ENCODE measurements around the gene MAP6.
A peak's percentile ranks its signal among the peaks of the same experiment; 100 is the strongest.

MAP6 gene

GRCh38 chr11:75582506-75582894 lies 86.3 kb downstream of the MAP6 start:
- H3K4me3 ChIP-seq (ENCODE audit: control insufficient read depth in 1 of 7, extremely low read depth in 1 of 7, insufficient read depth in 4 of 7, low read depth in 2 of 7, low read length in 6 of 7): peak overlapping the region in 5 of 7 experiments; percentile 50 to 81 (median 70)
- CTCF ChIA-PET: interaction anchor here (3.4 to 4.9 kb wide), 2 partner anchors 8 to 16 kb away, joined by 13 to 26 read pairs; no protein-coding TSS in a partner anchor

GRCh38 chr11:75579841-75580240 lies 89.0 kb downstream of the MAP6 start:
- Histone ChIP-seq H3K27me3 (replicated peaks in 2 of 5; ENCODE audit: control insufficient read depth in 4 of 5, insufficient read depth in 5 of 5, low read length in 4 of 5) (no peaks in the 10 kb centered on the region), H3K27ac (ENCODE audit: insufficient read depth in 1 of 2, low read depth in 1 of 2, low read length in 2 of 2, poor library complexity in 1 of 2, severe bottlenecking in 2 of 2) (no peak overlapping the region), H3K4me1 (ENCODE audit: control extremely low read depth in 1 of 4, control insufficient read depth in 4 of 4, insufficient read depth in 4 of 4, low read length in 3 of 4) (peaks cover 2 to 33% (median 28%) of the 10 kb centered on the region in 4 experiments), H3K9me3 (ENCODE audit: control extremely low read depth in 1 of 5, control insufficient read depth in 4 of 5, insufficient read depth in 2 of 5, low read depth in 1 of 5, low read length in 4 of 5) (no peaks in the 10 kb centered on the region), H3K36me3 (ENCODE audit: control insufficient read depth in 4 of 4, insufficient read depth in 4 of 4, low read length in 3 of 4) (no peaks in the 10 kb centered on the region), H3K4me3 (ENCODE audit: control insufficient read depth in 1 of 7, extremely low read depth in 1 of 7, insufficient read depth in 4 of 7, low read depth in 2 of 7, low read length in 6 of 7) (no peak overlapping the region)
- WGBS (ENCODE audit: insufficient coverage): 88% methylated on average over 1 of the region's 1 CpG
- no peak for DNase-seq
- CTCF ChIA-PET: no interaction called here
- POLR2A ChIA-PET: no interaction called here

More at GRCh38 chr11:75582506-75582894, 86.3 kb downstream of the MAP6 start:
- H3K27me3 ChIP-seq (replicated peaks in 2 of 5; ENCODE audit: control insufficient read depth in 4 of 5, insufficient read depth in 5 of 5, low read length in 4 of 5): no peaks in the 10 kb centered on the region
- DNase-seq: no peak
- POLR2A ChIA-PET: interaction anchor here (0.9 kb wide), 1 partner anchor 20 kb away, joined by 3 read pairs; the partner anchor contains the start of gene SERPINH1
- no peaks in the 10 kb centered on the region for H3K9me3 ChIP-seq (ENCODE audit: control extremely low read depth in 1 of 5, control insufficient read depth in 4 of 5, insufficient read depth in 2 of 5, low read depth in 1 of 5, low read length in 4 of 5)
- H3K36me3 ChIP-seq (ENCODE audit: control insufficient read depth in 4 of 4, insufficient read depth in 4 of 4, low read length in 3 of 4): no peaks in the 10 kb centered on the region
- WGBS (ENCODE audit: insufficient coverage): 7% methylated on average over 3 of the region's 4 CpGs
- H3K27ac ChIP-seq (ENCODE audit: insufficient read depth in 1 of 2, low read depth in 1 of 2, low read length in 2 of 2, poor library complexity in 1 of 2, severe bottlenecking in 2 of 2): peak overlapping the region; percentile 80 to 88
- H3K4me1 ChIP-seq (ENCODE audit: control extremely low read depth in 1 of 4, control insufficient read depth in 4 of 4, insufficient read depth in 4 of 4, low read length in 3 of 4): peaks cover 2 to 24% (median 20%) of the 10 kb centered on the region in 4 experiments

- Histone ChIP-seq H3K27ac (ENCODE audit: insufficient read depth in 1 of 2, low read depth in 1 of 2, low read length in 2 of 2, poor library complexity in 1 of 2, severe bottlenecking in 2 of 2) (no peak overlapping the region), H3K9me3 (ENCODE audit: control extremely low read depth in 1 of 5, control insufficient read depth in 4 of 5, insufficient read depth in 2 of 5, low read depth in 1 of 5, low read length in 4 of 5) (no peaks in the 10 kb centered on the region), H3K4me3 (ENCODE audit: control insufficient read depth in 1 of 7, extremely low read depth in 1 of 7, insufficient read depth in 4 of 7, low read depth in 2 of 7, low read length in 6 of 7) (no peak overlapping the region), H3K36me3 (ENCODE audit: control insufficient read depth in 4 of 4, insufficient read depth in 4 of 4, low read length in 3 of 4) (no peaks in the 10 kb centered on the region), H3K4me1 (ENCODE audit: control extremely low read depth in 1 of 4, control insufficient read depth in 4 of 4, insufficient read depth in 4 of 4, low read length in 3 of 4) (peaks cover 2 to 26% (median 24%) of the 10 kb centered on the region in 4 experiments), H3K27me3 (replicated peaks in 2 of 5; ENCODE audit: control insufficient read depth in 4 of 5, insufficient read depth in 5 of 5, low read length in 4 of 5) (no peaks in the 10 kb centered on the region)
- WGBS (ENCODE audit: insufficient coverage): no CpG with 5 or more reads among the region's 1 CpG
- ChIA-PET CTCF (interaction anchor here (1.0 to 2.9 kb wide), 4 partner anchors 10 to 133 kb away, joined by 3 to 11 read pairs (median 4); partner anchors contain the start of gene SERPINH1), POLR2A (no interaction called here)
- DNase-seq: no peak
Observed at GRCh38 chr11:75578977-75579376, 89.9 kb downstream of the MAP6 start.

- ChIA-PET CTCF (interaction anchor here (0.7 to 2.9 kb wide), 8 partner anchors 9 to 171 kb away, joined by 3 to 13 read pairs (median 4); partner anchors contain the start of gene SERPINH1), POLR2A (interaction anchor here (0.6 kb wide), 1 partner anchor 202 kb away, joined by 6 read pairs; no protein-coding TSS in a partner anchor)
- Histone ChIP-seq H3K4me3 (ENCODE audit: control insufficient read depth in 1 of 7, extremely low read depth in 1 of 7, insufficient read depth in 4 of 7, low read depth in 2 of 7, low read length in 6 of 7) (no peak overlapping the region), H3K36me3 (ENCODE audit: control insufficient read depth in 4 of 4, insufficient read depth in 4 of 4, low read length in 3 of 4) (peaks cover 0 to 12% (median 4%) of the 10 kb centered on the region in 4 experiments), H3K27ac (ENCODE audit: insufficient read depth in 1 of 2, low read depth in 1 of 2, low read length in 2 of 2, poor library complexity in 1 of 2, severe bottlenecking in 2 of 2) (no peak overlapping the region), H3K9me3 (ENCODE audit: control extremely low read depth in 1 of 5, control insufficient read depth in 4 of 5, insufficient read depth in 2 of 5, low read depth in 1 of 5, low read length in 4 of 5) (no peaks in the 10 kb centered on the region), H3K27me3 (replicated peaks in 2 of 5; ENCODE audit: control insufficient read depth in 4 of 5, insufficient read depth in 5 of 5, low read length in 4 of 5) (no peaks in the 10 kb centered on the region), H3K4me1 (ENCODE audit: control extremely low read depth in 1 of 4, control insufficient read depth in 4 of 4, insufficient read depth in 4 of 4, low read length in 3 of 4) (peaks cover 0 to 13% (median 10%) of the 10 kb centered on the region in 4 experiments)
- peak in 2 of 3 donors; percentile 24 to 40 for DNase-seq
- WGBS (ENCODE audit: insufficient coverage): 36% methylated on average over 5 of the region's 10 CpGs
Observed at GRCh38 chr11:75577207-75577606, 91.6 kb downstream of the MAP6 start.

- DNase-seq: peak; percentile 65 to 93 (median 88)
- POLR2A ChIA-PET: no interaction called here
- 8% methylated on average over 3 of the region's 8 CpGs for WGBS (ENCODE audit: insufficient coverage)
Observed at GRCh38 chr11:75576499-75576918, 92.3 kb downstream of the MAP6 start.

GRCh38 chr11:75576017-75576416 lies 92.8 kb downstream of the MAP6 start:
- Histone ChIP-seq H3K4me3 (ENCODE audit: control insufficient read depth in 1 of 7, extremely low read depth in 1 of 7, insufficient read depth in 4 of 7, low read depth in 2 of 7, low read length in 6 of 7) (no peak overlapping the region), H3K36me3 (ENCODE audit: control insufficient read depth in 4 of 4, insufficient read depth in 4 of 4, low read length in 3 of 4) (peaks cover 0 to 24% (median 13%) of the 10 kb centered on the region in 4 experiments), H3K27ac (ENCODE audit: insufficient read depth in 1 of 2, low read depth in 1 of 2, low read length in 2 of 2, poor library complexity in 1 of 2, severe bottlenecking in 2 of 2) (no peak overlapping the region), H3K4me1 (ENCODE audit: control extremely low read depth in 1 of 4, control insufficient read depth in 4 of 4, insufficient read depth in 4 of 4, low read length in 3 of 4) (peaks cover 0 to 10% (median 8%) of the 10 kb centered on the region in 4 experiments), H3K27me3 (replicated peaks in 2 of 5; ENCODE audit: control insufficient read depth in 4 of 5, insufficient read depth in 5 of 5, low read length in 4 of 5) (no peaks in the 10 kb centered on the region), H3K9me3 (ENCODE audit: control extremely low read depth in 1 of 5, control insufficient read depth in 4 of 5, insufficient read depth in 2 of 5, low read depth in 1 of 5, low read length in 4 of 5) (no peaks in the 10 kb centered on the region)
- 97% methylated on average over 6 of the region's 6 CpGs for WGBS (ENCODE audit: insufficient coverage)
- no peak for DNase-seq
- ChIA-PET CTCF (interaction anchor here (0.6 to 3.2 kb wide), 13 partner anchors 7 to 1322 kb away, joined by 3 to 13 read pairs (median 4); no protein-coding TSS in a partner anchor), POLR2A (no interaction called here)

More at GRCh38 chr11:75576499-75576918, 92.3 kb downstream of the MAP6 start:
- H3K4me3 ChIP-seq (ENCODE audit: control insufficient read depth in 1 of 7, extremely low read depth in 1 of 7, insufficient read depth in 4 of 7, low read depth in 2 of 7, low read length in 6 of 7): peak overlapping the region in 1 of 7 experiments; percentile 33
- H3K36me3 ChIP-seq (ENCODE audit: control insufficient read depth in 4 of 4, insufficient read depth in 4 of 4, low read length in 3 of 4): peaks cover 0 to 19% (median 10%) of the 10 kb centered on the region in 4 experiments
- no peaks in the 10 kb centered on the region for H3K27me3 ChIP-seq (replicated peaks in 2 of 5; ENCODE audit: control insufficient read depth in 4 of 5, insufficient read depth in 5 of 5, low read length in 4 of 5)
- peaks cover 0 to 10% (median 8%) of the 10 kb centered on the region in 4 experiments for H3K4me1 ChIP-seq (ENCODE audit: control extremely low read depth in 1 of 4, control insufficient read depth in 4 of 4, insufficient read depth in 4 of 4, low read length in 3 of 4)
- H3K27ac ChIP-seq (ENCODE audit: insufficient read depth in 1 of 2, low read depth in 1 of 2, low read length in 2 of 2, poor library complexity in 1 of 2, severe bottlenecking in 2 of 2): peak overlapping the region in 1 of 2 experiments; percentile 9
- no peaks in the 10 kb centered on the region for H3K9me3 ChIP-seq (ENCODE audit: control extremely low read depth in 1 of 5, control insufficient read depth in 4 of 5, insufficient read depth in 2 of 5, low read depth in 1 of 5, low read length in 4 of 5)
- CTCF ChIA-PET: interaction anchor here (0.6 to 2.9 kb wide), 10 partner anchors 9 to 1323 kb away, joined by 3 to 13 read pairs (median 4); partner anchors contain the start of gene SERPINH1

Data from common myeloid progenitor, CD34-positive (primary cell).